GM10248 (cell line): ENCODE data around the gene ANKS1A.
A peak's percentile ranks its signal among the peaks of the same experiment; 100 is the strongest.
"Not testable (repeated sequence)": the region's sequence is repeated elsewhere in the genome, so short reads cannot be mapped to it uniquely, and the experiment has no call there.

Source experiments
- CTCF ChIA-PET: fragments of 300-600 bp; sonication (Branson Sonifier 250); formaldehyde crosslinking; extraction: SDS; loops from one replicate; lab custom pipeline; 2021; ENCODE audit warnings: antibody characterized with exemption; lab: Yijun Ruan, JAX
- POLR2A ChIA-PET: fragments of 350-650 bp; sonication (Branson Sonifier 250); formaldehyde crosslinking; extraction: SDS; loops from one replicate; lab custom pipeline; 2020; ENCODE audit warnings: antibody characterized with exemption; lab: Yijun Ruan, JAX
- DNase-seq: peaks from one replicate; pipeline ENCODE4 v3.0.0; 2012; ENCODE audit errors: extremely low spot score
- CTCF ChIP-seq: IDR thresholded peaks from 2 replicates; pipeline ENCODE4 v1.5.1; 2012; ENCODE audit warnings: mild to moderate bottlenecking, low read depth; ENCODE audit errors: extremely low read depth, missing control alignments, control extremely low read depth

Gene ANKS1A

DNA sequence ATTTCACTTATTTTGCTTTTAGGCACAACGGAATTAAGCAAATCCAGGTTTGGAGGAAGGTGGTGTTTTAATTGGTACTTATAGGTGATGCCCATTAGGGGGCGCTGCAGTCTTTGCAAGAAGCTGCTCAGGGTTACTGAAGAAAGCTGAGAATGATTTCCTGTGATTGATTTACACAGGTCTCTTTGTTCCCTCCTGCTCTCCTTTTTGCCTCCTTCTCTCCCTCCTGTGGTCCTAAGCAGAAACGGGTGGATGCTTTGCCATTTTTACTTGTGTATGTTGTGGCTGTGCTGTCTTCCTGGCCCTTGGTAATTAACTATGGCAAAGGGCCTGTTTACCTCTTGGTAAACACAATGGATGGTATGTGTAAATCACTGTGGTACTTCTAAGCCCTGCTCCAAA lies 97.8 kb downstream of the ANKS1A start:
- CTCF ChIA-PET, result interaction anchor here (0.7 to 8.1 kb wide), 56 partner anchors 8 to 527 kb away, joined by 3 to 95 read pairs (median 5); partner anchors contain the start of genes ANKS1A and TCP11
- POLR2A ChIA-PET, result no interaction called here
- DNase-seq, result peak; percentile 68
- peak; percentile 62 for TF ChIP-seq CTCF

GRCh38 chr6:34987506-34987905 lies 98.5 kb downstream of the ANKS1A start:
- CTCF ChIA-PET, result interaction anchor here (0.9 to 8.1 kb wide), 44 partner anchors 9 to 528 kb away, joined by 3 to 95 read pairs (median 6); partner anchors contain the start of genes ANKS1A and TCP11
- no peak for DNase-seq
- TF ChIP-seq CTCF, result no peak
- POLR2A ChIA-PET, result no interaction called here

GRCh38 chr6:34990971-34991560 lies 102.0 kb downstream of the ANKS1A start:
- no peak for TF ChIP-seq CTCF
- ChIA-PET CTCF (interaction anchor here (2.9 to 7.3 kb wide), 3 partner anchors 149 to 250 kb away, joined by 12 to 73 read pairs (median 18); no protein-coding TSS in a partner anchor), POLR2A (no interaction called here)
- no peak for DNase-seq

- CTCF ChIA-PET, result interaction anchor here (1.2 to 3.3 kb wide), 7 partner anchors 10 to 796 kb away, joined by 3 to 18 read pairs (median 4); no protein-coding TSS in a partner anchor
- no peak for TF ChIP-seq CTCF
- POLR2A ChIA-PET, result interaction anchor here (0.6 kb wide), 1 partner anchor 183 kb away, joined by 5 read pairs; no protein-coding TSS in a partner anchor
- no peak for DNase-seq
Measured at GRCh38 chr6:34992376-34992775, 103.3 kb downstream of the ANKS1A start.

GRCh38 chr6:34993213-34993612 lies 104.2 kb downstream of the ANKS1A start:
- TF ChIP-seq CTCF, result no peak
- no peak for DNase-seq
- POLR2A ChIA-PET, result no interaction called here
- CTCF ChIA-PET, result interaction anchor here (1.1 to 3.3 kb wide), 8 partner anchors 9 to 797 kb away, joined by 3 to 18 read pairs (median 4); no protein-coding TSS in a partner anchor

DNA sequence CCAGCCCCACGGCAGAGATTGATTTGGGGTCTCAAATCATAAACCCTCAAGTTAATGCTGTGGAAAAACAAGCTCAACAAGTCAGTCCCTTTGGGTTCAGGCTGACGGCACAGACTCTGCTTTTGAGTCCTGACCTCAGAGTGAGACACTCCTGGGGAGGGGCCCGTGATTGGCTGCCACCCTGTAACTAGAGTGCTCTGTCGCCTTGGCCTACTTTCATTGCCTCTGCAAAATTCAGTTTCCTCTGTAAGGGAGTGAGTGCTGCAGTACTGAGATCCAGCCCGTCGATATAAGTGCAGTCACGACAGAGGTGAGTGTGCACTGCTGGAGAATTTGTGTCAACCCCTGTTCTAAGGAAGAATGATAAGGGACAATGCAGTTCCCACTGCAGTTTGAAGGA lies 105.6 kb downstream of the ANKS1A start:
- ChIA-PET CTCF (interaction anchor here (1.0 kb wide), 1 partner anchor 9 kb away, joined by 7 read pairs; no protein-coding TSS in a partner anchor), POLR2A (no interaction called here)
- TF ChIP-seq CTCF, result no peak
- DNase-seq, result no peak

GRCh38 chr6:34998417-34998816 lies 109.4 kb downstream of the ANKS1A start:
- DNase-seq, POLR2A ChIA-PET: not testable (repeated sequence)
- CTCF ChIA-PET, result interaction anchor here (1.0 kb wide), 1 partner anchor 11 kb away, joined by 6 read pairs; no protein-coding TSS in a partner anchor

- POLR2A ChIA-PET, DNase-seq, CTCF ChIA-PET: not testable (repeated sequence)
Measured at GRCh38 chr6:34999153-34999552, 110.1 kb downstream of the ANKS1A start.

- DNase-seq, POLR2A ChIA-PET, CTCF ChIA-PET: not testable (repeated sequence)
Measured at GRCh38 chr6:34999962-35000361, 110.9 kb downstream of the ANKS1A start.

DNA sequence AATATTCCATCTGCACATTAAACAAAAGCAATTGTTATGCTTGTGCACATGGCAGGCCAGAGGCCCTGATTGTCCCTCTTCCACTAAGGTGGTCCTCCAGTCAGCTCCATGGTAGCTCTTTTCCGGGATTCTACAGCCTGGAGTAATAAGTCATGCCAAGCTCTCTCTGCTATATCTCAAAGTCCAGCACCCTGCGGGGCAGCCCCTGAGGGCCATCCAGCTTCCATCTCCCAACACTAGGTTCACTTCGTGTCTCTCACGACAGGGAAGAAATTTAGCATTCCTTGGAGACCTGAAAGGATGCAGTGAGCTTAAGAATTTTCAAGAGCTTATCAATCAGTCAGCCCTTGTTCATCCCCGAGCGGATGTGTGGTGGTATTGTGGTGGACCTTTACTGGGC lies 112.3 kb downstream of the ANKS1A start:
- POLR2A ChIA-PET, result not testable (repeated sequence)
- CTCF ChIA-PET, result interaction anchor here (1.1 to 1.8 kb wide), 4 partner anchors 9 to 138 kb away, joined by 3 to 7 read pairs (median 5); no protein-coding TSS in a partner anchor

More for the DNA sequence above, 112.3 kb downstream of the ANKS1A start:
- not testable (repeated sequence) for DNase-seq
